Activated CD8-positive, alpha-beta T cell treated with anti-CD3 and anti-CD28 coated beads for 36 hours (primary cell): ENCODE data around the gene MRNIP. TPM values are rescaled to one million over a fixed set of nuclear protein-coding genes. Genes with fewer than 3 reads are reported as not detected.
A peak's percentile ranks its signal among the peaks of the same experiment; 100 is the strongest.

ENCODE experiments used
- ATAC-seq: fragments of 200-7000 bp; cut with Tn5 transposase; one replicate; pipeline ENCODE4 v1.10.0; 2021; ENCODE audit warnings: mild to moderate bottlenecking, moderate library complexity
- CTCF ChIA-PET: fragments of 350-600 bp; sonication (Branson Sonifier 250); formaldehyde crosslinking; loops from one replicate; lab custom pipeline; 2021; ENCODE audit warnings: antibody characterized with exemption; lab: Charles Lee
- POLR2A ChIA-PET: fragments of 350-600 bp; sonication (Branson Sonifier 250); formaldehyde crosslinking; loops from one replicate; lab custom pipeline; 2021; ENCODE audit warnings: antibody characterized with exemption; lab: Charles Lee
- DNase-seq: peaks from one replicate; pipeline ENCODE4 v3.0.0-alpha.2; 2020
- H3K27ac Mint-ChIP-seq: one replicate; pipeline ENCODE4 v1.8.0; 2021; ENCODE audit warnings: mild to moderate bottlenecking, mixed read lengths
- H3K27me3 Mint-ChIP-seq: one replicate; pipeline ENCODE4 v1.8.0; 2021; ENCODE audit warnings: mixed read lengths
- H3K36me3 Mint-ChIP-seq: one replicate; pipeline ENCODE4 v1.8.0; 2021; ENCODE audit warnings: low read depth, mixed read lengths
- H3K4me1 Mint-ChIP-seq: one replicate; pipeline ENCODE4 v1.8.0; 2021; ENCODE audit warnings: low read depth, mixed read lengths
- H3K4me3 Mint-ChIP-seq: one replicate; pipeline ENCODE4 v1.8.0; 2021; ENCODE audit warnings: mild to moderate bottlenecking, moderate library complexity, mixed read lengths
- H3K9me3 Mint-ChIP-seq: one replicate; pipeline ENCODE4 v1.8.0; 2021; ENCODE audit warnings: mixed read lengths
- intact Hi-C: fragments of 100-400 bp; cut with micrococcal nuclease; formaldehyde crosslinking; loops from one replicate; pipeline ENCODE4 v1.10.0; 2022
- total RNA-seq, 2 experiments: library from RNA; stranded (reverse); gene quantifications; one replicate each; pipeline ENCODE4 v1.2.3, GENCODE V29; 2021
- TF ChIP-seq, protein P1 (sequence below): fragments of 200-600 bp; IDR thresholded peaks from one replicate; pipeline ENCODE4 v1.8.0; 2022; ENCODE audit warnings: antibody characterized with exemption, mild to moderate bottlenecking

The MRNIP gene
- total RNA-seq, 2 experiments from 2014 or later: 19.8 to 21.5 TPM

- H3K4me1 Mint-ChIP-seq: peaks cover 52% of the 10 kb centered on the region
- ATAC-seq: no peak
- intact Hi-C loops: no loop called here
- CTCF ChIA-PET: interaction anchor here (0.6 to 1.8 kb wide), 3 partner anchors 14 to 500 kb away, joined by 3 to 4 read pairs (median 3); no protein-coding TSS in a partner anchor
- H3K36me3 Mint-ChIP-seq: peaks cover 41% of the 10 kb centered on the region
- POLR2A ChIA-PET: interaction anchor here (0.6 to 4.1 kb wide), 11 partner anchors 10 to 199 kb away, joined by 3 to 25 read pairs (median 4); partner anchors contain the start of genes HNRNPH1, MGAT4B and MRNIP
- H3K27me3 Mint-ChIP-seq: no peaks in the 10 kb centered on the region
- TF ChIP-seq, protein P1, sequence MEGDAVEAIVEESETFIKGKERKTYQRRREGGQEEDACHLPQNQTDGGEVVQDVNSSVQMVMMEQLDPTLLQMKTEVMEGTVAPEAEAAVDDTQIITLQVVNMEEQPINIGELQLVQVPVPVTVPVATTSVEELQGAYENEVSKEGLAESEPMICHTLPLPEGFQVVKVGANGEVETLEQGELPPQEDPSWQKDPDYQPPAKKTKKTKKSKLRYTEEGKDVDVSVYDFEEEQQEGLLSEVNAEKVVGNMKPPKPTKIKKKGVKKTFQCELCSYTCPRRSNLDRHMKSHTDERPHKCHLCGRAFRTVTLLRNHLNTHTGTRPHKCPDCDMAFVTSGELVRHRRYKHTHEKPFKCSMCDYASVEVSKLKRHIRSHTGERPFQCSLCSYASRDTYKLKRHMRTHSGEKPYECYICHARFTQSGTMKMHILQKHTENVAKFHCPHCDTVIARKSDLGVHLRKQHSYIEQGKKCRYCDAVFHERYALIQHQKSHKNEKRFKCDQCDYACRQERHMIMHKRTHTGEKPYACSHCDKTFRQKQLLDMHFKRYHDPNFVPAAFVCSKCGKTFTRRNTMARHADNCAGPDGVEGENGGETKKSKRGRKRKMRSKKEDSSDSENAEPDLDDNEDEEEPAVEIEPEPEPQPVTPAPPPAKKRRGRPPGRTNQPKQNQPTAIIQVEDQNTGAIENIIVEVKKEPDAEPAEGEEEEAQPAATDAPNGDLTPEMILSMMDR: no peak
- H3K27ac Mint-ChIP-seq: peak overlapping the region; percentile 94
- no peak for DNase-seq
- peak overlapping the region; percentile 94 for H3K4me3 Mint-ChIP-seq
- H3K9me3 Mint-ChIP-seq: no peaks in the 10 kb centered on the region
Observed at GRCh38 chr5:179822444-179822990, 36.1 kb downstream of the MRNIP start.

GRCh38 chr5:179822059-179822432 lies 36.6 kb downstream of the MRNIP start:
- ATAC-seq: no peak
- Mint-ChIP-seq H3K9me3 (no peaks in the 10 kb centered on the region), H3K36me3 (peaks cover 36% of the 10 kb centered on the region), H3K4me1 (peaks cover 47% of the 10 kb centered on the region), H3K27ac (peak overlapping the region; percentile 94), H3K4me3 (peak overlapping the region; percentile 94), H3K27me3 (no peaks in the 10 kb centered on the region)
- TF ChIP-seq, protein P1: no peak
- POLR2A ChIA-PET: interaction anchor here (0.6 to 4.1 kb wide), 10 partner anchors 10 to 198 kb away, joined by 3 to 25 read pairs (median 4); partner anchors contain the start of genes HNRNPH1, MGAT4B and MRNIP
- DNase-seq: no peak
- CTCF ChIA-PET: interaction anchor here (0.9 to 1.8 kb wide), 2 partner anchors 15 to 20 kb away, joined by 3 to 4 read pairs; no protein-coding TSS in a partner anchor
- intact Hi-C loops: no loop called here

- Mint-ChIP-seq H3K9me3 (no peaks in the 10 kb centered on the region), H3K4me3 (peak overlapping the region; percentile 94), H3K27me3 (no peaks in the 10 kb centered on the region), H3K4me1 (peaks cover 43% of the 10 kb centered on the region), H3K36me3 (peaks cover 31% of the 10 kb centered on the region), H3K27ac (peak overlapping the region; percentile 94)
- ChIA-PET POLR2A (interaction anchor here (0.6 to 4.1 kb wide), 10 partner anchors 11 to 198 kb away, joined by 3 to 25 read pairs (median 4); partner anchors contain the start of genes HNRNPH1 and MGAT4B), CTCF (interaction anchor here (0.9 to 1.8 kb wide), 2 partner anchors 15 to 20 kb away, joined by 3 to 4 read pairs; no protein-coding TSS in a partner anchor)
- DNase-seq: peak; percentile 91
- peak; percentile 64 for ATAC-seq
- intact Hi-C loops: no loop called here
- TF ChIP-seq, protein P1: peak; percentile 47
Observed at GRCh38 chr5:179821298-179822058, 37.1 kb downstream of the MRNIP start.

- intact Hi-C loops: no loop called here
- Mint-ChIP-seq H3K4me1 (peaks cover 43% of the 10 kb centered on the region), H3K4me3 (peak within 1 kb of the TSS; percentile 94), H3K9me3 (no peaks in the 10 kb centered on the region), H3K36me3 (peaks cover 32% of the 10 kb centered on the region), H3K27ac (peak within 1 kb of the TSS; percentile 94), H3K27me3 (no peaks in the 10 kb centered on the region)
- DNase-seq (peak; percentile 79), ATAC-seq (peak; percentile 60)
- ChIA-PET CTCF (interaction anchor here (1.2 to 1.7 kb wide), 4 partner anchors 9 to 57 kb away, joined by 3 to 7 read pairs (median 4); no protein-coding TSS in a partner anchor), POLR2A (interaction anchor here (1.2 to 4.1 kb wide), 5 partner anchors 8 to 197 kb away, joined by 4 to 25 read pairs (median 6); partner anchors contain the start of genes HNRNPH1 and MGAT4B)
- TF ChIP-seq, protein P1: peak; percentile 64
Observed at GRCh38 chr5:179820483-179821297, 37.9 kb downstream of the MRNIP start, which contains the start of gene SQSTM1. SQSTM1 (plus strand) TSS chr5:179820905; CDS start chr5:179820937, 32 bp downstream.
